Mesenchymal stem cell (in vitro differentiated cells and primary cell): ENCODE measurements around the gene GNA15.

Experiments used
- DNase-seq: peaks from one replicate; pipeline ENCODE4 v3.0.0-alpha.2; 2013
- H2AFZ ChIP-seq: one replicate; pipeline ENCODE4 v1.6.1; 2013; ENCODE audit warnings: low read depth, mild to moderate bottlenecking, control low read depth, inconsistent platforms, low read length, moderate library complexity
- H2AK5ac ChIP-seq: 2 replicates; pipeline ENCODE4 v1.6.1; 2013; ENCODE audit warnings: low read length, moderate library complexity, mild to moderate bottlenecking, inconsistent platforms; ENCODE audit not compliant: severe bottlenecking
- H2BK120ac ChIP-seq: one replicate; pipeline ENCODE4 v1.6.1; 2013; ENCODE audit warnings: low read depth, mild to moderate bottlenecking, inconsistent platforms, low read length, moderate library complexity
- H2BK12ac ChIP-seq, 2 experiments: one replicate each; pipeline ENCODE4 v1.6.1; 2013; ENCODE audit warnings: inconsistent platforms in 2 of 2, low read length in 2 of 2, mild to moderate bottlenecking in 2 of 2, moderate library complexity in 2 of 2, control low read depth in 1 of 2
- H2BK15ac ChIP-seq: one replicate; pipeline ENCODE4 v1.6.1; 2013; ENCODE audit warnings: mild to moderate bottlenecking, low read depth, inconsistent platforms; ENCODE audit not compliant: poor library complexity, severe bottlenecking
- H2BK5ac ChIP-seq: 2 replicates; pipeline ENCODE4 v1.6.1; 2013; ENCODE audit warnings: low read depth, mild to moderate bottlenecking, low read length, control low read depth, inconsistent platforms; ENCODE audit not compliant: poor library complexity, severe bottlenecking
- H3K14ac ChIP-seq, 2 experiments: one replicate each; pipeline ENCODE4 v1.6.1; 2013; ENCODE audit warnings: inconsistent platforms in 2 of 2, low read length in 2 of 2, control low read depth in 1 of 2, mild to moderate bottlenecking in 1 of 2, moderate library complexity in 1 of 2
- H3K18ac ChIP-seq, 2 experiments: one replicate each; pipeline ENCODE4 v1.6.1; 2013; ENCODE audit warnings: inconsistent platforms in 2 of 2, low read length in 2 of 2, control low read depth in 1 of 2, low read depth in 1 of 2, mild to moderate bottlenecking in 1 of 2
- H3K23ac ChIP-seq, 2 experiments: one replicate each; pipeline ENCODE4 v1.6.1; 2013; ENCODE audit warnings: inconsistent platforms in 2 of 2, low read length in 2 of 2, mild to moderate bottlenecking in 2 of 2, moderate library complexity in 2 of 2, control low read depth in 1 of 2
- H3K27ac ChIP-seq: 2 replicates; pipeline ENCODE4 v1.5.1; 2013; ENCODE audit warnings: mild to moderate bottlenecking, moderate library complexity, low read length, control low read depth, inconsistent platforms; ENCODE audit not compliant: poor library complexity, severe bottlenecking
- H3K27me3 ChIP-seq, 2 experiments: 2 replicates each; pipeline versions ENCODE4 v1.6.1 to v1.7.0; 2013; ENCODE audit warnings: low read length in 2 of 2, mild to moderate bottlenecking in 2 of 2, moderate library complexity in 2 of 2, control low read depth in 1 of 2, inconsistent platforms in 1 of 2; ENCODE audit not compliant: control insufficient read depth in 1 of 2, insufficient read depth in 1 of 2
- H3K36me3 ChIP-seq, 2 experiments: 2 replicates each; pipeline versions ENCODE4 v1.6.1 to v1.7.0; 2013; ENCODE audit warnings: low read length in 2 of 2, control low read depth in 1 of 2, inconsistent platforms in 1 of 2, low read depth in 1 of 2, mild to moderate bottlenecking in 1 of 2; ENCODE audit not compliant: insufficient read depth in 2 of 2, control insufficient read depth in 1 of 2
- H3K4ac ChIP-seq, 2 experiments: one replicate each; pipeline ENCODE4 v1.6.1; 2013; ENCODE audit warnings: inconsistent platforms in 2 of 2, low read length in 2 of 2, mild to moderate bottlenecking in 2 of 2, moderate library complexity in 2 of 2, control low read depth in 1 of 2, low read depth in 1 of 2
- H3K4me1 ChIP-seq: 2 replicates; pipeline ENCODE4 v1.6.1; 2013; ENCODE audit warnings: low read depth, low read length, control low read depth; ENCODE audit not compliant: control insufficient read depth, insufficient read depth
- H3K4me2 ChIP-seq: 2 replicates; pipeline ENCODE4 v1.6.1; 2013; ENCODE audit warnings: low read length, mild to moderate bottlenecking, inconsistent platforms; ENCODE audit not compliant: poor library complexity, severe bottlenecking
- H3K4me3 ChIP-seq, 2 experiments: 2 replicates each; pipeline versions ENCODE4 v1.5.1 to v1.7.0; 2013; ENCODE audit warnings: low read length in 2 of 2, mild to moderate bottlenecking in 2 of 2, control low read depth in 1 of 2, low read depth in 1 of 2; ENCODE audit not compliant: insufficient read depth in 1 of 2
- H3K79me1 ChIP-seq: replicated peaks from 2 replicates; pipeline ENCODE4 v1.6.1; 2013; ENCODE audit warnings: mild to moderate bottlenecking, control low read depth, low read length, inconsistent platforms; ENCODE audit not compliant: poor library complexity, severe bottlenecking
- H3K9ac ChIP-seq: 2 replicates; pipeline ENCODE4 v1.7.0; 2013; ENCODE audit warnings: mild to moderate bottlenecking, low read length, moderate library complexity
- H3K9me3 ChIP-seq: 2 replicates; pipeline ENCODE4 v1.7.0; 2013; ENCODE audit warnings: mild to moderate bottlenecking, low read length; ENCODE audit not compliant: control insufficient read depth
- H4K8ac ChIP-seq: one replicate; pipeline ENCODE4 v1.6.1; 2013; ENCODE audit warnings: inconsistent platforms, mild to moderate bottlenecking, low read length, moderate library complexity
- H4K91ac ChIP-seq: one replicate; pipeline ENCODE4 v1.6.1; 2013; ENCODE audit warnings: mild to moderate bottlenecking, low read length, inconsistent platforms
- WGBS: methylation state at CpG from one replicate; pipeline ENCODE4 v1.1.7; 2013; ENCODE audit warnings: mixed read lengths; 5-methylcytosine and 5-hydroxymethylcytosine counted together

Gene GNA15

GRCh38 chr19:3157096-3157845, 21.4 kb downstream of the GNA15 start:
- H2BK15ac ChIP-seq = no peak overlapping the region
- no peaks in the 10 kb centered on the region for H3K9me3 ChIP-seq
- peak overlapping the region; percentile 25 for H4K91ac ChIP-seq
- no peak overlapping the region for H2BK5ac ChIP-seq
- no peaks in the 10 kb centered on the region for H3K79me1 ChIP-seq
- no peaks in the 10 kb centered on the region for H3K27me3 ChIP-seq
- H2BK12ac ChIP-seq = peak overlapping the region in 1 of 2 experiments; percentile 40
- H3K4ac ChIP-seq = peak overlapping the region; percentile 5 to 30
- H3K4me3 ChIP-seq = no peak overlapping the region
- peaks cover 10% of the 10 kb centered on the region for H3K4me1 ChIP-seq
- H3K4me2 ChIP-seq = no peak overlapping the region
- no peak overlapping the region for H3K23ac ChIP-seq
- no peak overlapping the region for H2AK5ac ChIP-seq
- DNase-seq = no peak
- no peak overlapping the region for H3K18ac ChIP-seq
- no peak overlapping the region for H3K9ac ChIP-seq
- no peak overlapping the region for H2AFZ ChIP-seq
- peak overlapping the region; percentile 45 for H4K8ac ChIP-seq
- H2BK120ac ChIP-seq = no peak overlapping the region
- no peaks in the 10 kb centered on the region for H3K36me3 ChIP-seq
- H3K14ac ChIP-seq = no peak overlapping the region
- H3K27ac ChIP-seq = no peak overlapping the region
- WGBS = 92% methylated on average over 23 of the region's 23 CpGs

- Histone ChIP-seq H2AFZ (no peak overlapping the region), H2AK5ac (no peak overlapping the region), H3K9me3 (no peaks in the 10 kb centered on the region), H3K23ac (no peak overlapping the region), H4K8ac (no peak overlapping the region), H3K4ac (no peak overlapping the region), H3K4me2 (no peak overlapping the region), H2BK5ac (no peak overlapping the region), H3K27me3 (no peaks in the 10 kb centered on the region), H3K4me3 (no peak overlapping the region), H3K18ac (no peak overlapping the region), H2BK12ac (no peak overlapping the region), H4K91ac (no peak overlapping the region), H2BK120ac (no peak overlapping the region), H3K9ac (no peak overlapping the region), H2BK15ac (no peak overlapping the region), H3K36me3 (no peaks in the 10 kb centered on the region), H3K14ac (no peak overlapping the region), H3K27ac (no peak overlapping the region), H3K79me1 (no peaks in the 10 kb centered on the region), H3K4me1 (peaks cover 14% of the 10 kb centered on the region)
- no peak for DNase-seq
- WGBS = 75% methylated on average over 8 of the region's 8 CpGs
These were observed 23.7 kb downstream of the GNA15 start for GRCh38 chr19:3159565-3159964.

DNA sequence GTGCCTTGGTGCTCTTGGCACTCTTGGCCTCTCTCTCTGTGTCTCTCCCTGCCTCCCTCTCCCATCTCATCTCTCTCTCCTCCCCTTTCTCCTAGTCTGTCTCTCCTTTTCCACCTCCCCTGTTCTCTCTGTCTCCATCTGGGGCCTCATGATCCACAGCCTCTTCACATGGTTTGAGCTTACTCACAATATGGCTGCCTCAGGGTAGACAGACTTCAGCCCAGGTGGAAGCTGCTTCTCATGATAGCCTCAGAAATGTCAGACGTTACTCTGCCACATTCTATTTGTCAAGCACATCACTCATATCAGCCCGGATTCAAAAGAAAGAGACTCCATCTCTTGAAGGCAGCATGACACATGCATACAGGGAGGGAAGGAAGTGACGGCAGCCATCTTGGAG, 24.4 kb downstream of the GNA15 start:
- H3K27me3 ChIP-seq = no peaks in the 10 kb centered on the region
- no peaks in the 10 kb centered on the region for H3K9me3 ChIP-seq
- H3K14ac ChIP-seq = no peak overlapping the region
- H3K36me3 ChIP-seq = no peaks in the 10 kb centered on the region
- H3K23ac ChIP-seq = no peak overlapping the region
- H3K4me3 ChIP-seq = no peak overlapping the region
- H3K18ac ChIP-seq = no peak overlapping the region
- no peak overlapping the region for H2AFZ ChIP-seq
- H3K27ac ChIP-seq = no peak overlapping the region
- no peak overlapping the region for H3K4me2 ChIP-seq
- no peaks in the 10 kb centered on the region for H3K79me1 ChIP-seq
- H3K9ac ChIP-seq = no peak overlapping the region
- no peak overlapping the region for H3K4ac ChIP-seq
- no peak overlapping the region for H2AK5ac ChIP-seq
- no peak for DNase-seq
- no peak overlapping the region for H2BK12ac ChIP-seq
- 66% methylated on average over 3 of the region's 3 CpGs for WGBS
- peaks cover 9% of the 10 kb centered on the region for H3K4me1 ChIP-seq
- H2BK120ac ChIP-seq = no peak overlapping the region
- H4K8ac ChIP-seq = no peak overlapping the region
- H2BK5ac ChIP-seq = no peak overlapping the region
- H2BK15ac ChIP-seq = no peak overlapping the region
- H4K91ac ChIP-seq = no peak overlapping the region

DNA sequence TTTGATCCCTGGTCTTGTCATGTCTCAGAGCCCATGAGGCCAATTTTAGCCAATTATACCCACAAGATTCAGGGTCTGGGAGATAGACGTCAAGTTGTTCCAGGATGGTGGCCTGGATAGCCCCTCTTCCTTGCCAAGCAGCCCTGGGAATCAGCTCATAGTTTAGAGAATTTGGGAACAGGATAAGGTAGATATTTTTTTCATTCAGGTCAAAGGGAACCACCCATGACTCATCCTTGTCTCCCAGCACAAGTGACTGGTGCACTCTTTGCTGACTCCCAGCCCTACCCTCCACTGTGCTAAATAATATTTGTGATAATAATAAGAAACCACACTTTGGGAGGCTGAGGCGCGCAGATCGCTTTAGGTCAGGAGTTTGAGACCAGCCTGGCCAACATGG, 25.6 kb downstream of the GNA15 start:
- Histone ChIP-seq H3K27me3 (no peaks in the 10 kb centered on the region), H2BK12ac (no peak overlapping the region), H3K4me1 (peaks cover 4% of the 10 kb centered on the region), H2AFZ (no peak overlapping the region), H3K18ac (no peak overlapping the region), H3K4me2 (no peak overlapping the region), H3K9me3 (no peaks in the 10 kb centered on the region), H3K4me3 (no peak overlapping the region), H3K23ac (no peak overlapping the region), H3K27ac (no peak overlapping the region), H3K9ac (no peak overlapping the region), H4K91ac (no peak overlapping the region), H2BK5ac (no peak overlapping the region), H3K79me1 (no peaks in the 10 kb centered on the region), H4K8ac (no peak overlapping the region), H2BK15ac (no peak overlapping the region), H3K14ac (no peak overlapping the region), H3K4ac (no peak overlapping the region), H3K36me3 (no peaks in the 10 kb centered on the region), H2AK5ac (no peak overlapping the region), H2BK120ac (no peak overlapping the region)
- 96% methylated on average over 4 of the region's 4 CpGs for WGBS
- peak; percentile 26 for DNase-seq
